Measurements from ENCODE around the gene PIGL.

DNA sequence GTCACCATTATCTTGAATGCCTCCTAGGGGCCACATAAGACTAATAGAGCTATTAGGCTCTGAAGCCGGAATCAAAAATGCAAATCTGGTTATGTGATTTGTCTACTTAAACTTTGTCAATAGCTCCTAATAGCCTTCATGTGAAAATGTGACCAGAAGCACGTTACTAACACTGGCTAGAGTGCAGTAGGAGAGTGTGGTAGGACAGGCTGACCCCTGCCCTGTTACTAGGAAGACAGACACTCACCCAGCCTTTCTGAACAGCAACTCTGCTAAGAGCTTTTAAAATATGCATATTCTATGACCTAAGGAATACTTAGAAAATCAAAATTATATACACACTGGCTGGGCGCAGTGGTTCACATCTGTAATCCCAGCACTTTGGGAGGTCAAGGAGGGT, 110.0 kb downstream of the PIGL start:
- TF ChIP-seq CTCF (conservative IDR thresholded peaks at IDR 0.05; ENCODE audit: low read length), result no peak
- no peak for TF ChIP-seq EZH2phosphoT487 (IDR thresholded peaks at IDR 0.05; ENCODE audit: borderline replicate concordance)
